Measurements from ENCODE around the gene SCAMP2.

GRCh38 chr15:74892931-74893330 lies 19.8 kb upstream of the SCAMP2 start:
- TF ChIP-seq GATA3 (IDR thresholded peaks at IDR 0.05; ENCODE audit: low read depth, low read length) (no peak), GATA2 (IDR thresholded peaks at IDR 0.05; ENCODE audit: low read depth, low read length) (no peak)
